ENCODE results near the gene CEACAM6. TPM values are rescaled to one million over a fixed set of nuclear protein-coding genes. Genes with fewer than 3 reads are reported as not detected.

The CEACAM6 gene
- total RNA-seq, 1 donor from 2014 or later, result 1.1 TPM

GRCh38 chr19:41711376-41712261 is 43.7 kb upstream of the CEACAM6 start:
- DNase-seq (ENCODE audit: low read depth), result no peak
- TF ChIP-seq CTCF (conservative IDR thresholded peaks at IDR 0.05; ENCODE audit: low read depth, low read length), result no peak
- H3K4me3 ChIP-seq (ENCODE audit: low read depth, low read length), result no peak overlapping the region

- DNase-seq (ENCODE audit: low read depth), result no peak
- no peak for TF ChIP-seq CTCF (conservative IDR thresholded peaks at IDR 0.05; ENCODE audit: low read depth, low read length)
- no peak overlapping the region for H3K4me3 ChIP-seq (ENCODE audit: low read depth, low read length)
Measured at GRCh38 chr19:41714598-41714997, 40.7 kb upstream of the CEACAM6 start.

GRCh38 chr19:41718761-41719160 is 36.6 kb upstream of the CEACAM6 start:
- DNase-seq (ENCODE audit: low read depth), result no peak
- no peak overlapping the region for H3K4me3 ChIP-seq (ENCODE audit: low read depth, low read length)
- TF ChIP-seq CTCF (conservative IDR thresholded peaks at IDR 0.05; ENCODE audit: low read depth, low read length), result no peak

- H3K4me3 ChIP-seq (ENCODE audit: low read depth, low read length), result no peak overlapping the region
- TF ChIP-seq CTCF (conservative IDR thresholded peaks at IDR 0.05; ENCODE audit: low read depth, low read length), result no peak
Measured at GRCh38 chr19:41720103-41720502, 35.2 kb upstream of the CEACAM6 start.

GRCh38 chr19:41726493-41726892 is 28.8 kb upstream of the CEACAM6 start:
- no peak for DNase-seq (ENCODE audit: low read depth)
- no peak for TF ChIP-seq CTCF (conservative IDR thresholded peaks at IDR 0.05; ENCODE audit: low read depth, low read length)
- H3K4me3 ChIP-seq (ENCODE audit: low read depth, low read length), result no peak overlapping the region

More at GRCh38 chr19:41720103-41720502, 35.2 kb upstream of the CEACAM6 start:
- no peak for DNase-seq (ENCODE audit: low read depth)

- no peak overlapping the region for H3K4me3 ChIP-seq (ENCODE audit: low read depth, low read length)
- TF ChIP-seq CTCF (conservative IDR thresholded peaks at IDR 0.05; ENCODE audit: low read depth, low read length), result no peak
- DNase-seq (ENCODE audit: low read depth), result no peak
Measured at GRCh38 chr19:41734156-41734555, 21.2 kb upstream of the CEACAM6 start.

- DNase-seq (ENCODE audit: low read depth), result no peak
- no peak for TF ChIP-seq CTCF (conservative IDR thresholded peaks at IDR 0.05; ENCODE audit: low read depth, low read length)
- no peak overlapping the region for H3K4me3 ChIP-seq (ENCODE audit: low read depth, low read length)
Measured at GRCh38 chr19:41734585-41734984, 20.7 kb upstream of the CEACAM6 start.
